HG03565 (cell line): ENCODE measurements around the gene HNRNPAB.
A peak's percentile ranks its signal among the peaks of the same experiment; 100 is the strongest.
"Not testable (repeated sequence)": the region's sequence is repeated elsewhere in the genome, so short reads cannot be mapped to it uniquely, and the experiment has no call there.

ENCODE experiments used
- ATAC-seq: cut with Tn5 transposase; IDR thresholded peaks from one replicate; pipeline ENCODE4 v1.9.1; 2021; ENCODE audit warnings: mild to moderate bottlenecking, moderate library complexity; ENCODE audit not compliant: unreplicated experiment

HNRNPAB gene

DNA sequence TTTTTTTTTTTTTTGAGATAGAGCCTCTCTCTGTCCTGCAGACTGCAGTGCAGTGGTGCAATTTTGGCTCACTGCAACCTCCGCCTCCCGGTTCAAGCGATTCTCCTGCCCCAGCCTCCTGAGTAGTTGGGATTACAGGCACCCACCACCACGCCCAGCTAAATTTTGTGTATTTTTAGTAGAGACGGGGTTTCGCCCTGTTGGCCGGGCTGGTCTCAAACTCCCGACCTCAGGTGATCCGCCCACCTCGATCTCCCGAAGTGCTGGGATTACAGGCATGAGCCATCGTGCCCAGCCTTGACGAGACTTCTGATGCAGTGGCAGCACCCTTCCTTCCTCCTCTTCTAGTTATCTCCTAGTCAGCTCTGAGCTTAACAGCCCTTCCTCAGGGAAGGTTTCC is 24.8 kb downstream of the HNRNPAB start:
- not testable (repeated sequence) for ATAC-seq

DNA sequence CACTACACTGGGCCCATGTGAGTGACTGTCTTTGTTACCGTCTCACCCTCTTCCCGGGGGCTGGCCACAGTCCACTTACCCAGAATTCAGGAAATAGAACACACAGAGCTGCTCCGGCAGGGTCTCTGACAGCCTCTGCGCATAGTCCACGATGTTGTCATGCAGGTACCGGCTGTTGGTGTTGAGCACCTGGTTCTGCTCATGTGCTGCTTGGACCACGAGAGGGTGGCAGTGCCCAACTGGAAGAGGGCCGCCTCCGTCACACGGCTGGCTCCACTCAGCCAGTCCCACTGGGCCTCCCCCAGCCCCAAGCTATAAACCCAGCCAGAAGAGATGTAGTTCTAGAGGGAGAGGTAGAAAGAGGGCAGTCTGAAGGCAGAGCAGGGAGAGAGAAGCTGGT is 25.5 kb downstream of the HNRNPAB start:
- no peak for ATAC-seq

DNA sequence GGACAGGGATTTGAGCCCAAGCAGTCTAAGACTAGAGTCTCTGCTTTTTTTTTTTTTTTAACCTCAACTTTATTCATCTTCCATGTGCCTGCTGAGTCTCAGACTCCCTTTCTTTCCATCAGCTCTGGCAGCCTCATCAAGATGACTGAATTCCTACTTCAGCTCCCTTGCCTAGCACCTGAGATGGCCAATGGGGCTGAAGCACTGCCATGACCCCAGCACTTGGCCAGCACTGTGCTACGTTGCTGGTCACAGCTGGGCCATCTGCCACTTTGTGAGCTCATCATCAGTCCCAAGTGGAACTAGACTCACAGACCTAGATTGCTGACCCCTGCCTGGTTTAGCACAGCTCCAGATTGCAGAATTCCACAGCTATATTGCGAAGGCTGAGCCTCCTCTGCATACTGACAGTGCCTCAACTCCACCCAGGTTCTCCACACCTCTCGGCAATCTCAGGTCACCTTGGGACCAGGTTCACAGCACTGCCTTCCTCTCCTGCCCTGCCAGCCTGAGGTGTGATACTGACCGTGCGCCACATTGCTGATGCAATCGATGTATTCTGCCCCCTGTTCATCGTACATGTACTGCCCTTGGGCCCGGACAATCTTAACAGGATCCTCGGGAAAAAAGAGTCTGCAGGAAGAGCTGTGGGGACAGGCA is 26.7 kb downstream of the HNRNPAB start:
- ATAC-seq = no peak

DNA sequence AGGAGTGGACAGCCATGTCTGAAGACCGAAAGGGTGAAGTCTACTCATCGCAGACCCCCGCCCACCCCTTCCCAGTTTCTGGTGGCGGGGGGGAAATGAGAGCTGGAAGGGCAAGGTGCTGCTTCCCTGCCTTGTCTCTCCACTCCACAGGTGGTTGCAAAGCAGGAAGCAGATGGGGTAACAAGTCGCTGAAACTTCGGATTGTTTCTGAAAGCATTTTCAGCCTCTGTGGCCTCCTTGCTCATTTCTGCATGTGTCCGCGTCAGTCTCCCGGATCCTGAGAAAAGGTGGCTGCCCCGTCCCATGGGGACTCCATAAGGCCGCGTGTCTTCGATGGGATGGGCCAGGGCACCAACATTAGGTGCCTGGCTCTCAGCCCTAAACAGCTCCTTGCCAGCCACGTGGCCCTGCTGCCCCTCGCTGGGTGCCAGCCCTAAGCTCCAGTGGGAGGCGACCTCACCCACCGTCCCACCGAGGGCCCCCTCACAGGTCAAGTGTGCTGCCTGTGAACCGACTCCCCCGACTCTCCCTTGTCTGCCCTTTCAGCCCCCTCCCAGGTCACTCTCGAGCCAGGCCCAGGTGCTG is 27.3 kb downstream of the HNRNPAB start:
- ATAC-seq = no peak

DNA sequence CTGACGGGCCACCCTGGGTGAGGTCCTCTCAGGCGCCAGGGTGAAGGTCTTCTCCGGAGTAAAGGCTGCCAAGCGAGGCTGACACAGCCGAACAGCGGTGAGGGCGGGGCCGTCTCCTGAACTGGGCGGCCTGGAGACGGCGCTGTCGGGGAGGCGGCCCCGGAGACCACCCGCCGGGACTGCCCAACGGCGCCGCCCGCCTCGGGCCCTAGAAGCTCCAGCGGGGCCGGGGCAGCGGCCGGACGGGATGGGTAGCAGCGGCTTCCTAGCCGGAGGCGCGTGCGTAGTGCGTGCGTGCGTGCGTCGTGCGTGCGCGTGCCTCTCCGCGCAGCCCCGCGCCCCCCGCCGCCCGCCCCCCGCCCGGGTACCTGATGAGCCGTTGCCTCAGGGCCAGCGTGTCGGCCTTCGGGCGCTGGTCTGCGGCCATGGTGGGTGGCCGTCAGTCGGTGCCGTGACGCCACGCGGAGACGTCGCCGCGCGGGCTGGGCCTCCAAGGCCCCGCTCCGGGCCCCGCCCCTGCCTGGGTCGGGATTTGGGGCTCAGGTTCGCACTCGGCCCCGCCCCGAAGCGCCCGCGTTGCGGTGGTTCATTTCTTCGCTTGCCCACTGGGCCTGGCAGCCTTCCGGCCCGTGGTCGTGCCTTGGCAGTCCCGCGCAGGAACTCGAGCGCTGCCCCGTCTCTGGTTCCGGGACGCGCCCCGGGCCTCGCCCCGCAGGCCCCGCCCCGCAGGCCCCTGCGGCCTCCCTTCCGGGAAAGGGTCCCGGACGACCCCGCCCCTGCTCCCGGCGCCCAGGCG is 28.0 kb downstream of the HNRNPAB start, which contains the start of gene PHYKPL:
PHYKPL (minus strand) TSS at position 679 of the 796 bp plus-strand sequence; CDS start at position 427, 252 bp downstream.
- ATAC-seq = peak; percentile 51

DNA sequence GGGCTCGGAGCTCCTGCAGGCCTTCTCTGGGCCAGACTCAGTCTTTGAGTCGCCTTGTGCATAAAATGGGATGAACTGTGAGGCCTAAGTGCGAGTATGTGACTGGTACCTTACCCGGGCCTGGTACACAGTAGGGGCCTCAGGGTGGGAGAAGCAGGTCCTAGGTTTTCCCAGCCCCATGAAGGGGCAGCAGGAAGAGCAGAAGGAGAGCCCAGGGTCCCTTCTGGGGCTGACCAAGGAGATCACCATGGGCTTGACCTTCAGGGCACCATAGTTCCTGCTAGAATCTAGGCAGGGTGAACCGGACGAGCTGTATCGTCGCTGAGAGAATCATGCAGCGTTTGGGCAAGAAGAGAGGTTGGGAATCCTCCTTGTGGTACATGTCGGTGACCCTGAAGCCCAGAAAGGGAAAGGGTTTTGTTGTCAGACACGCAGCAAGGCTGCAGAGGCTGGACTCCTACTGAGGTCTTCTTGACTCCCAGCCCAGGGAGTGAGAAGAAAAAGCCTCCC is 28.6 kb downstream of the HNRNPAB start:
- ATAC-seq = no peak

DNA sequence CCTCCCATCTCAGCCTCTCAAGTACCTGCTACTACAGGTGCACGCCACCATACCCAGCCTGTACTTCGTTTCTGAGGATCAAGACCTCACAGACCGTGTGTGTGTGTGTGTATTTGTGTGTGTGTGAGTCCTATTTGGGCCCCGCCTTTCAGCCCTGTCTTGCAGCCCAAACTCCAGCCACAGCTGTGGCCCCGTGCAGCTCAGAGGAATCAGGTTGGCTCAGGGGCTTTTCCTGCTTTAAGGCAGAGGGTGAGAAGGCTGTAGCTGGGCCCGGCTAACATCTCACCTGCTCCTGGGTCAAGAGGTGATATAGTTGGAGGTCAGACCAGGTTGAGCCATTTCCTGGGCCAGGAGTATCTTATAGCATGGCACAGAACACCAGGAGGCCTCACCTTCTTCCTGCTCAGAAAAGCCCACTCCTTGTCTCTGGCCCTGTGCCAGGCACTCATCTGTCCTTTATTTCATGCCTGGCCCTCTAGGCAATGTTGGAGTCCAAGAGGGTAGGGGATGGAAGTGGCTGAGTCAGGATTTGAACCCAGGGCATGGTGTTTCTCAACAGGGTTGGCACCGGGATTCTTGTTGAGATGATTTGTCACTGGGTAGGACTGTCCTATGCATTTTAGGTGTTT is 29.9 kb downstream of the HNRNPAB start:
- ATAC-seq = no peak

DNA sequence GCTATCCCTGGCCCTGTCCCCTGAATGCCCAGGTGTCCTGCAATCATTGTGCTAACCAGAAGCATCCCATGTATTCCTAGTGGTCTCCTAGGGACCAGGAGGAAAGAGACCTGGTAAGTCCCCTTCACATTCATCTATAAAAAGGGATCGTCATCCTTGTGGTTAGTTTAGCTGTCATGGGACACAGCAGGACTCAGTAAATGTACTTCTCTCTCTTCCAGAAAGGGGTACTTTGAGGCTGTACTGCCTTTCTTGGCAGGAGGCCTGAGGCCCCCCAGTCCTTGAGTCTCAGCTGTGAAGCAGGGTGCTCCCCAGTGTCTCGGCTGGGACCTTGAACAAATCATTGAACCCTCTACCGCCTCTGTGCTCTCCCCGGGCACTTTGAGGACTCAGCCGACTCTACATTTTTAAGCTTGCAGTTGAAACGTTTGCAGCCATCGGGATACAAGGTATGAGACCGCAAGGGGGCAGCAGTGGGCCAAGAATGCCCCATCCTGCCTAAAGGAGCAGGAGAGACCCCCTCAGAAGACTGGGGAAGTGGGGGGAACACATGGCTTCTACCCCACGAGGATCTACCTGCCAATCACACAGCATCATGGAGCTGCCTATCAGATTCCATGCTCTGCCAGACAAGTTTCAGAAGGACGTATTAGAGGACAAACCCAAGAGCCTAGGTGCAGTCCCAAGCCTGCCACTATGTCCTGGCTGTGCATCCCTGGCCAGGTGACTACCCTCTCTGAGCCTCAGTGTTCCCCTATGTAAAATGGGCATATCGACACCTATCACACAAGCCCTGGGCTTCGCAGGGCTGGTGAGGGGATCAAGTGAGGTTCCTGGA is 30.6 kb downstream of the HNRNPAB start:
- no peak for ATAC-seq

DNA sequence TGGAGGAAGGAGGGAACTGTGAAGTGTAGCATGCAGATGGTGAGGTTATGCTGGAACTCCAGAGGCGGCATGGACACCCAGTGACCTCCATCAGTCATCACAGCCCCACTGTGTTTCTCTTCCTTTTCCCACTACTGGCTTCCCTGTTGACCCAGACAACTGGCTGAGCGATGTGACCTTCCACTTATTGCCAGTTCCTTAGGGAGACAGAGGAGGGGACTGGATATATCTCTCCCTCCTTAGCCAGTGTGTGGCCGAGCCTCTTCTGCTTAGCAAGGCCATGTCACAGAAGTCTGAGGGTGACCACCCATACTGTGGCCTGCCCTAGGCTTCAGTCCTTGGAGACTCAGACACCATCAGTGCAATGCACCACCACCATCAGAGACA is 31.2 kb downstream of the HNRNPAB start:
- no peak for ATAC-seq

DNA sequence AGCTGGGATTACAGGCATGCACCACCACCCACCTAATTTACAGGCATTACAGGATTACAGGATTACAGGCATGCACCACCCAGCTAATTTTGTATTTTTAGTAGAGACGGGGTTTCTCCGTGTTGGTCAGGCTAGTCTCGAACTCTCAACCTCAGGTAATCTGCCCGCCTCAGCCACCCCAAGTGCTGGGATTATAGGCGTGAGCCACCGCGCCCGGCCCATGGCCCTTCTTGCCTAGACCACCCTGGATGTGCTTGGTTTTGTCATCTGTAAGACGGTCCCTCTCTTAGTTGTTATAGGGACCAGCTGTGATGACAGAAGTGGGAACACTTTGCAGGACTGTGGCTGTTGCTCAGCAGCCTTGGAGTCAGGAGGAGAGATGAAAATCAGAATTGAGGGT is 31.8 kb downstream of the HNRNPAB start:
- no peak for ATAC-seq

DNA sequence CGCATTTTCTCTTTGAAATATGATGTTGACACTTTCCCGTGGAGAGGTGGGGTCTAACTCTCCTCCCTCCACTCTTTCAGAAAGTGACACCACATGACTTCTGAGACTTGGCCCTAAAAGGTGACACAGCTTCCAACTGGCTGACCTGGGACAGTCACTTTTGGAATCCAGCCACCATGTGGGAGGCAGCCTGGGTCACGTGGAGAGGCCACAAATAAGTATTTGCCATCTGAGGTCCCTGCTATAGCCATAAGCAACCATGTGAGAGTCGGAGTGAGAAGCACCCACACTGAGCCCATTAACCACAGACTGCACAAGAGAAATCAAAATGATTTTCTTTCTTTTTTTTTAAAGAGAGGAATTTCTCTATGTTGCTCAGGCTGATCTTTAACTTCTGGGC is 32.3 kb downstream of the HNRNPAB start:
- no peak for ATAC-seq

DNA sequence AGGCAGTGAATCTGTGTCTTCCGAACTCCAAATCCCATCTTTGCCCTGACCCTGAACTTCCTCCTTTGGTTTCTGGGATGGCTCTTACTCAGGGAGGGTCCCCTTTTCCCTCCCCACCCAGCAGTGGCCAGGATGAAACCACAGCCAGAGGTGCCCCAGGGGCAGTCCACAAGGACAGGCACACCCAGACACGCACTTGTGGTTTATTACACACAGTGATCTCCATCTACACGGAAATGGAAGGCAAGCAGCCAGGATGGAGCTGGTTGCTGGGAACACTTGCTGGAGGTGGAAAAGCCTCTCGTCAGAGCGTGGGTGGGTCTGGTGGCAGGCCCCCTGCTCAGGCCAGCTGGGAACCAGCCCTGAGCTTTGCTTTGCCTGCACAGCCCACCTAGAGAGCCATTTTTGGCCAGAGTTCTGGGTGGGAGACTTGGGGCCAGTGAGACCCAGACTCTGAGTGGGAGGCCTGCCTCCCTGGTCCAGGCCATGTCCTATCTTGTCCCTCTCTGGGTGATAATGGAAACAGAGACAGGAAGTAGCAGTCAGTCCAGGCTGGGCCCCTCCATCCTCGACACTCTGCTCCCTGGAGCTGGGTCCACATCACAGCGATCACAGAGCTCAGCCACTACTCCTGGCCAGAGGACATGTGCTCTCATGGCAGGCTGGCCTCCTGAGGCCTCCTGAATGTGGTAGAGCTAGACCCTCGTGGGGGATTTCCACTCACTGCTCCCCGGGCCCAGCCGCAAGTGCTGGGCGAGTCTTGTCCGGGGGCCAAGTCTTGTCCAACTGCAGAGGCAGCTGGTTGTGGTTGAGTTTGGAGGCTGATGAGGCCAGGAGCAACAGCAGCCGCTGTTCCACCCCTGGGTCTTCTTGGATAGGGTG is 33.3 kb downstream of the HNRNPAB start:
- ATAC-seq = no peak

DNA sequence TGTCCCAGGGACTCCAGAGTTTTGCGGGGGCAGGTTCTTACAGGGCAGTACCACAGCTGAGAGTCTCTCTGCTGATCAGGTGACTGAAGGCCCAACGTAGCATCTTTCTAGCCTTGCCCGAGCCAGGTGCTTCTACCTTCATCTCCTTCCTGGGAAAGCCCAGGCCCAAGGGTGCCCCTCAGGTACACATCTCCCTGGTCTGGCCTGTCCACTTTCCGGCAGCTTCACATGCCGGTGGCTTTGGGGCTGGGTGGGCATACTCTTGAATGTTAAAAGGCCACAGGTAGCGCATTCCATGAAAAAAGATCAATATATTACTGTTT is 33.9 kb downstream of the HNRNPAB start:
- ATAC-seq = no peak

DNA sequence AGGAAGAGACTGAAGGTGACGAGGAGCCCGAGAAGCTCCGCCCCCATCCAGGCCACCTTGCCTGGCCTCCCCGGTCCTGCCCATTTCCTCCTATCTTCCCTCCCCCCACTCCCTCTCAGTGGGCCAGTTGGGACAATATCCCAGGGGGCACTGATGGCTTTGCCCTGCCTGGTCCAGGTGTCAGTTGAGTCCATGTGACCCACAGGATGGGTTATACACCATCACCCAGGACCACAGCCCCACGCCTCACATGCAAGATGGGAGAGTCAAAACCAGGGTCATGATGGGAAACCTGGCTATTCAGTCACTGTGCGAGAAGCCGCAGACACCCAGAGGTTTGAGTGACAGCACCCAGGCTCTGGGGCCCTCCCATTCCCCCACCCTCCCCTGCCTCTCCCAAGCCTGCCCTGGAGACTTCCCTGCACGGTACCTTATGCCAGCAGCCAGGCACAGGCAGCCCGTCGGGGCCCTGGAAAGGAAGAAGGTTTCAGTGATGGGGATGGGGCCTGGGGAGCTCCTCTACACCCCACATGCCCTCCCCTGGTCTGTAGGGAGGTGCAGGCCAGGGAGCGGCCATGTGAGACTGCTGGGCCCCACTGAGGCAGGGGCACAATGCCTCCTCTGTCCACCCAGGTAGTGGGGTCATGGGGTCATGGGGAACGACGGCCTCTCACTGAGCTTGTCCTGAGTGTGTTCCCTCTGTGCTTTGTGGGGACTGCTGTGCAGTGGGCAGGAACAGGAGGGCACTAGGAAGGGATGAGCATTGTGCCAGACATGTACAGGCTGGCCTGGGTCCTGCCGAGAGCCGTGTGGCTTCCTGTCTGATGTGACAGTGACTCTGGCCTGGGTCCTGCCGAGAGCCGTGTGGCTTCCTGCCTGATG is 34.6 kb downstream of the HNRNPAB start:
- ATAC-seq = no peak

DNA sequence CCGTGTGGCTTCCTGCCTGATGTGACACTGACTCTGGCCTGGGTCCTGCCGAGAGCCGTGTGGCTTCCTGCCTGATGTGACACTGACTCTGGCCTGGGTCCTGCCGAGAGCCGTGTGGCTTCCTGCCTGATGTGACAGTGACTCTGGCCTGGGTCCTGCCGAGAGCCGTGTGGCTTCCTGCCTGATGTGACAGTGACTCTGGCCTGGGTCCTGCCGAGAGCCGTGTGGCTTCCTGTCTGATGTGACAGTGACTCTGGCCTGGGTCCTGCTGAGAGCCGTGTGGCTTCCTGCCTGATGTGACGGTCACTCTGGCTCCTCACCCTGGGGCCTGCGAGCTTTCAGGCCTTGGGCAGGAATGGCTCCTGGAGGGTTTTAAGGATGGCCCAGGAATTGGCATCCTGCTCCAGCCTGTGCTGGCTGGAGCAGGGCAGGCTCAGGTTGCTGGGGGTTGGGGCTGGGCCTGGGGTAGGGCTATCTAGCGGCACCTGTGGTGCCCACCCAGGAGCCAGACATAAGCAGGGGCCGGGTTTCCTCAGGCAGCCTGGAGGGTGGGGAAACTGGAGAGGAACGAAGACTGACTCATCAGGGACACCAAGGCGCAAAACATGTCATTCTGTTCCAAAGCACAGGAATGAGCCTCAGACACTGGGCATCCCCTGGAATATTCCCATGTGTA is 35.4 kb downstream of the HNRNPAB start:
- ATAC-seq = not testable (repeated sequence)

DNA sequence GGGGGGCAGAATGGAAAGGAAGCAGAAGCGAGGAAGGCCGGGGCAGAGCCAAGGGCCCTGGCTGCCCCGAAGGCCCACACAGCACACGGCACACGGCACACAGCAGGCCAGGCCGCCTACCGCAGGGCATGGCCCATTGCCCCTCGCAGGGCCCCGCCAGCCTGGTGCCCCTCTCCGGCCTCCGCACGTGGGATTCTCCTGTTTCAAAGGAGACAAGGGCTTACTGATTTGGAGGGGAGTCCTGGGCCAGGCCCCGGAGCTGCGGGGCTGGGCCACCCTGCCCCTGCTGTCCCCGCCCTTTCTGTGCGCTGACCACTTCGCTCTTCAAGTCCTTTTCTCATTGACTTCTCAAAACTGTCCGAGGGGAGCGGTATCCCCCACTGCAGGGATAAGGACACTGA is 36.0 kb downstream of the HNRNPAB start:
- ATAC-seq = no peak

DNA sequence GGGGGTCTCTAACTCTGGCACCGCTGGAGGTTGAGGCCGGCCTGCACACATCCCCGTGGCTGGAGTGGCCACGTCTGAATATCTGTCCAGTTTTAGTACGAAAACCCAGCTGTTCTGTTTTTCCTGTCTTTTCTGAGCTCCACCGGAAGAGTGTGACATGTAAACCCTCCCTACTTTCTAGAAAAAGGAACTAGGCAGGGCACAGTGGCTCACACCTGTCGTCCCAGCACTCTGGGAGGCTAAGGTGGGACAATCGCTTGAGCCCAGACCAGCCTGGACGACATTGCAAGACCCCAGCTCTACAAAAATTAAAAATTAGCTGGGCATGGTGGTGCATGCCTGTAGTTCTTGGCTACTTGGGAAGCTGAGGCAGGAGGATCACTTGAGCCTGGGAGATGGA is 36.4 kb downstream of the HNRNPAB start:
- no peak for ATAC-seq

DNA sequence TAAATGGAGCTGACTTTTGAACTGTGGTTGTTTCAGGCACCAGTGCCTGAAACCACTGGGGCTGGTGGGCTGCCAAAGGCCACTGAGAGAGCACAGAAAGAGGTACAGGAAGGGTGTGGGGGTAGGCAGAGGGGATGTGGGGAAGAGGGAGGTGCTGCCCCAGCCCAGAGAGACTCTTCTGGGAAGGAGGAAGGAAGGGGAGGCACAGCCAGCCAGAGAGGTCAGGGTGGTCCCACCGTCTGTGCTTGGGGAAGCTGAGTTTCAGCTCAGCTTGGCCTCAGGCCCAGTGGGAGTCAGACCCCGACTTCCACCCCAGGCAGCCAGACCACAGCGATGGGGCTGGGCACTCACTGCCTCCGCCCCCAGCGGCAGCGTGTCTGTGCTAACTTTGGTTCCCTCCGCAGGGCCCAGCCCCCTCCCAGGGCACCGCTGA is 36.9 kb downstream of the HNRNPAB start:
- no peak for ATAC-seq
